ENCODE data around the gene GALNT14.

The GALNT14 gene

GRCh38 chr2:31003749-31004148 is 134.5 kb downstream of the GALNT14 start:
- no peak for DNase-seq

- DNase-seq = no peak
Observed at GRCh38 chr2:31002537-31003150, 135.6 kb downstream of the GALNT14 start.

- no peak for DNase-seq
Observed at GRCh38 chr2:31000970-31001369, 137.3 kb downstream of the GALNT14 start.

- DNase-seq = no peak
Observed at GRCh38 chr2:30998672-30999071, 139.6 kb downstream of the GALNT14 start.

GRCh38 chr2:30997979-30998378 is 140.3 kb downstream of the GALNT14 start:
- no peak for DNase-seq

GRCh38 chr2:30994227-30995056 is 143.8 kb downstream of the GALNT14 start:
- no peak for DNase-seq

GRCh38 chr2:30992781-30993180 is 145.5 kb downstream of the GALNT14 start:
- DNase-seq = no peak

GRCh38 chr2:30990671-30991070 is 147.6 kb downstream of the GALNT14 start:
- DNase-seq = no peak

- DNase-seq = no peak
Observed at GRCh38 chr2:30990176-30990575, 148.1 kb downstream of the GALNT14 start.

GRCh38 chr2:30989746-30990145 is 148.5 kb downstream of the GALNT14 start:
- DNase-seq = no peak

GRCh38 chr2:30987566-30987965 is 150.7 kb downstream of the GALNT14 start:
- no peak for DNase-seq

GRCh38 chr2:30986231-30986580 is 152.0 kb downstream of the GALNT14 start:
- no peak for DNase-seq

GRCh38 chr2:30985493-30986230 is 152.6 kb downstream of the GALNT14 start:
- no peak for DNase-seq

- no peak for DNase-seq
Observed at GRCh38 chr2:30984148-30984547, 154.1 kb downstream of the GALNT14 start.

- DNase-seq = no peak
Observed at GRCh38 chr2:30981510-30981909, 156.7 kb downstream of the GALNT14 start.

- peak in 1 of 2 experiments; percentile 15 for DNase-seq
Observed at GRCh38 chr2:30981096-30981495, 157.1 kb downstream of the GALNT14 start.

GRCh38 chr2:30979822-30980245 is 158.4 kb downstream of the GALNT14 start:
- no peak for DNase-seq

GRCh38 chr2:30978854-30979253 is 159.4 kb downstream of the GALNT14 start:
- DNase-seq = no peak

- no peak for DNase-seq
Observed at GRCh38 chr2:30978044-30978443, 160.2 kb downstream of the GALNT14 start.

- no peak for DNase-seq
Observed at GRCh38 chr2:30975156-30975555, 163.1 kb downstream of the GALNT14 start.

GRCh38 chr2:30974554-30974953 is 163.7 kb downstream of the GALNT14 start:
- no peak for DNase-seq

GRCh38 chr2:30974092-30974491 is 164.1 kb downstream of the GALNT14 start:
- no peak for DNase-seq

- no peak for DNase-seq
Observed at GRCh38 chr2:30971231-30972025, 166.8 kb downstream of the GALNT14 start.
